PC-3 (cell line): Measurements from ENCODE around the gene KRT75. TPM values are rescaled to one million over a fixed set of nuclear protein-coding genes. Genes with fewer than 3 reads are reported as not detected.

ENCODE experiments used
- ATAC-seq: fragments of 200-7000 bp; cut with Tn5 transposase; 2 replicates; pipeline ENCODE4 v1.9.1; 2020; ENCODE audit warnings: mild to moderate bottlenecking, moderate library complexity
- BruUV-seq: library from RNA; stranded (reverse); fragments of 400-500 nt; replicated peaks from 2 replicates; lab custom pipeline; 2021; lab: Mats Ljungman, UMichigan
- CTCF ChIA-PET: fragments of 300-600 bp; sonication (Branson Sonifier 250); formaldehyde crosslinking; loops from one replicate; lab custom pipeline; 2022; ENCODE audit warnings: antibody characterized with exemption; lab: Charles Lee
- POLR2A ChIA-PET: fragments of 300-600 bp; sonication (Branson Sonifier 250); formaldehyde crosslinking; loops from one replicate; lab custom pipeline; 2022; ENCODE audit warnings: antibody characterized with exemption; ENCODE audit not compliant: unreplicated experiment; lab: Charles Lee
- DNase-seq: peaks from one replicate; pipeline ENCODE4 v3.0.0-alpha.2; 2015
- H2AFZ ChIP-seq: fragments of 300-600 bp; sonication (generic); 2 replicates; pipeline ENCODE4 v1.6.0; 2016; ENCODE audit warnings: antibody characterized with exemption, low read length
- H3F3A ChIP-seq: fragments of 300-600 bp; sonication (generic); one replicate; pipeline ENCODE4 v1.6.0; 2017; ENCODE audit warnings: antibody characterized with exemption, low read length, control low read depth, mild to moderate bottlenecking; ENCODE audit not compliant: unreplicated experiment
- H3K27ac ChIP-seq: fragments of 300-600 bp; sonication (generic); 2 replicates; pipeline ENCODE4 v1.5.1; 2016; ENCODE audit warnings: mild to moderate bottlenecking, low read length
- H3K27me3 ChIP-seq: fragments of 300-600 bp; sonication (generic); 2 replicates; pipeline ENCODE4 v1.6.1; 2016; ENCODE audit warnings: low read length, mixed read lengths
- H3K36me3 ChIP-seq: fragments of 300-600 bp; sonication (generic); 2 replicates; pipeline ENCODE4 v1.6.1; 2016; ENCODE audit warnings: low read depth, mixed run types, low read length, mixed read lengths
- H3K4me1 ChIP-seq: fragments of 300-600 bp; sonication (generic); 2 replicates; pipeline ENCODE4 v1.5.1; 2016; ENCODE audit warnings: low read length; ENCODE audit not compliant: insufficient read depth
- H3K4me2 ChIP-seq: fragments of 300-600 bp; sonication (generic); 2 replicates; pipeline ENCODE4 v1.6.0; 2016; ENCODE audit warnings: low read length
- H3K4me3 ChIP-seq: fragments of 300-600 bp; sonication (generic); 2 replicates; pipeline ENCODE4 v1.5.1; 2016; ENCODE audit warnings: mild to moderate bottlenecking, low read length, mixed read lengths
- H3K79me2 ChIP-seq: fragments of 300-600 bp; sonication (generic); 2 replicates; pipeline ENCODE4 v1.6.1; 2017; ENCODE audit warnings: low read length, mixed read lengths
- H3K9ac ChIP-seq: fragments of 300-600 bp; sonication (generic); 2 replicates; pipeline ENCODE4 v1.6.0; 2016; ENCODE audit warnings: mild to moderate bottlenecking, low read length
- H3K9me2 ChIP-seq: fragments of 300-600 bp; sonication (generic); replicated peaks from 2 replicates; pipeline ENCODE4 v1.6.1; 2016; ENCODE audit warnings: mixed run types, low read length, mixed read lengths
- H3K9me3 ChIP-seq: fragments of 300-600 bp; sonication (generic); 2 replicates; pipeline ENCODE4 v1.6.1; 2016; ENCODE audit warnings: low read length, mixed read lengths
- H4K20me1 ChIP-seq: fragments of 300-600 bp; sonication (generic); 2 replicates; pipeline ENCODE4 v1.6.1; 2016; ENCODE audit warnings: low read length, mixed read lengths
- EZH2 ChIP-seq: fragments of 300-600 bp; sonication (generic); IDR thresholded peaks from one replicate; pipeline ENCODE4 v1.6.1; 2017; ENCODE audit warnings: antibody characterized with exemption, mild to moderate bottlenecking, low read length; ENCODE audit not compliant: unreplicated experiment
- EZH2phosphoT487 ChIP-seq: fragments of 300-600 bp; sonication (generic); IDR thresholded peaks from 2 replicates; pipeline ENCODE4 v1.6.1; 2018; ENCODE audit warnings: mild to moderate bottlenecking, antibody characterized with exemption, low read length, borderline replicate concordance
- intact Hi-C: fragments of 100-400 bp; cut with micrococcal nuclease; formaldehyde crosslinking; loops from 2 replicates; pipeline ENCODE4 v1.9.0; 2023
- total RNA-seq: library from RNA; depleted of rRNA; stranded (reverse); fragments of >200 nt; gene quantifications from 2 replicates; pipeline ENCODE4 v1.2.3, GENCODE V29; 2014
- TF ChIP-seq, protein P1 (sequence below): fragments of 300-600 bp; sonication (generic); conservative IDR thresholded peaks from 2 replicates; pipeline ENCODE4 v1.5.1; 2017; ENCODE audit warnings: antibody characterized with exemption, low read depth, mild to moderate bottlenecking, low read length

The KRT75 gene
- total RNA-seq, 1 experiment from 2014 or later = 38.5 TPM

DNA sequence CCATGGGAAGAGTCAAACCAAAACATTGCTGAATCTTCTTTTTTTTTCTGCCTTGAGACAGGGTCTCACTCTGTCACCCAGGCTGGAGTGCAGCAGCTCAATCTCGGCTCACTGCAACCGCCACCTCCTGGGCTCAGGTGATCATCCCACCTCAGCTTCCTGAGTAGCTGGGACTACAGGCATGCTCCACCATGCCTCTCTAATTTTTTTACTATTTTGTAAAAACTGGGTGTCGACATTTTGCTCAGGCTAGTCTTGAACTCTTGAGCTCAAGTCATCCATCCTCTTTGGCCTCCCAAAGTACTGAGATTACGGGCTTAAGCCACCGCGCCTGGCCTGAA is 1.5 kb upstream of the KRT75 start:
- peak overlapping the region; percentile 74 for H3K9ac ChIP-seq
- peaks cover 18% of the 10 kb centered on the region for H3F3A ChIP-seq
- H2AFZ ChIP-seq = 0 out of 2 replicates have a peak overlapping the region, but pooled peaks have one; percentile 47
- intact Hi-C loops = no loop called here
- peaks cover 69% of the 10 kb centered on the region for H3K4me1 ChIP-seq
- H3K9me3 ChIP-seq = no peaks in the 10 kb centered on the region
- ChIA-PET CTCF (no interaction called here), POLR2A (interaction anchor here (0.6 to 0.8 kb wide), 2 partner anchors 435 to 1646 kb away, joined by 3 to 12 read pairs; no protein-coding TSS in a partner anchor)
- peak overlapping the region; percentile 33 for H3K4me2 ChIP-seq
- no peak for ATAC-seq
- no TSS peak for BruUV-seq
- no peaks in the 10 kb centered on the region for H3K27me3 ChIP-seq
- no peaks in the 10 kb centered on the region for H3K79me2 ChIP-seq
- no peaks in the 10 kb centered on the region for H3K9me2 ChIP-seq
- H3K4me3 ChIP-seq = no peak overlapping the region
- no peak for DNase-seq
- no peaks in the 10 kb centered on the region for H4K20me1 ChIP-seq
- no peaks in the 10 kb centered on the region for H3K36me3 ChIP-seq
- H3K27ac ChIP-seq = peak overlapping the region; percentile 93
- TF ChIP-seq EZH2phosphoT487 = no peak
- no peak for TF ChIP-seq EZH2
- TF ChIP-seq, protein P1, sequence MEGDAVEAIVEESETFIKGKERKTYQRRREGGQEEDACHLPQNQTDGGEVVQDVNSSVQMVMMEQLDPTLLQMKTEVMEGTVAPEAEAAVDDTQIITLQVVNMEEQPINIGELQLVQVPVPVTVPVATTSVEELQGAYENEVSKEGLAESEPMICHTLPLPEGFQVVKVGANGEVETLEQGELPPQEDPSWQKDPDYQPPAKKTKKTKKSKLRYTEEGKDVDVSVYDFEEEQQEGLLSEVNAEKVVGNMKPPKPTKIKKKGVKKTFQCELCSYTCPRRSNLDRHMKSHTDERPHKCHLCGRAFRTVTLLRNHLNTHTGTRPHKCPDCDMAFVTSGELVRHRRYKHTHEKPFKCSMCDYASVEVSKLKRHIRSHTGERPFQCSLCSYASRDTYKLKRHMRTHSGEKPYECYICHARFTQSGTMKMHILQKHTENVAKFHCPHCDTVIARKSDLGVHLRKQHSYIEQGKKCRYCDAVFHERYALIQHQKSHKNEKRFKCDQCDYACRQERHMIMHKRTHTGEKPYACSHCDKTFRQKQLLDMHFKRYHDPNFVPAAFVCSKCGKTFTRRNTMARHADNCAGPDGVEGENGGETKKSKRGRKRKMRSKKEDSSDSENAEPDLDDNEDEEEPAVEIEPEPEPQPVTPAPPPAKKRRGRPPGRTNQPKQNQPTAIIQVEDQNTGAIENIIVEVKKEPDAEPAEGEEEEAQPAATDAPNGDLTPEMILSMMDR = no peak

DNA sequence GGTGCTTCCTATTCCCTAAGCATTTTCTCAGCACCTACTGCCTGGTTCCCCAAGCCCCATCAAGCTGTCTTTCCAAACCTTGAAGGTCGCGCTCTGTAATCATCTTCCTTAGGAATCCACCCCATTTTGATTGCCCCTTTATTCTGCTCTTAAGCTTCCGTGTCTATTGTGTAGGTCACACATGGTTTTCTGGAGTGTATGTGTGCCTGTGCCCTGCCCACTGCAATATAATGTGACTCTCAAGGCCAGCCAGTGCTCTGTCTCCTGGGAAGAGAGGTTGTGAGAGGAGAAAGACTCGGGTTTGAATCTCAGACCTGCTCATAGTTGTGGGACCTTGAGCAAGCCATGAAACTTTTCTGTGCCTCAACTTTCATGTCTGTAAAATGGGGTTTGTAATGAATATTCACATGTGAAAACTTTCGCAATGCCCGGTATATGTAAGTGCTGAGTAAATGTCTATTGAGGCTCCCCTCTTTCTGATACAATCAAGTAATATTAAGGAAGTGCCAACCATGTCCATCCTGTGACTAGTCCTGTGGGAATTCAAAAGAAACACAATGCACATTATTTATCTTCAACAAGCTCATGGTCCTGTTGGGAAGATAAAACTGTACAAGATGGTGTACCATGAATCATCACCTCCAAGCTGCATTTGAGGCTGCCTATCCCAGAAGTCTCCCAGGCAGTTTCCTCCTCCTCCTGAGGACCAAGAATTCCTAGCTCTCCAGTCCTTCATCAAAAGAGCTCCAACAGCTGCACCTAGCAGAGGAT is 774 bp upstream of the KRT75 start:
- peak overlapping the region; percentile 33 for H3K4me2 ChIP-seq
- POLR2A ChIA-PET = interaction anchor here (0.6 to 0.8 kb wide), 2 partner anchors 436 to 1645 kb away, joined by 3 to 12 read pairs; no protein-coding TSS in a partner anchor
- no peaks in the 10 kb centered on the region for H3K36me3 ChIP-seq
- H4K20me1 ChIP-seq = no peaks in the 10 kb centered on the region
- no peaks in the 10 kb centered on the region for H3K9me2 ChIP-seq
- peak overlapping the region; percentile 74 for H3K9ac ChIP-seq
- peaks cover 12% of the 10 kb centered on the region for H3F3A ChIP-seq
- CTCF ChIA-PET = no interaction called here
- DNase-seq (peak; percentile 81), ATAC-seq (peak; percentile 5)
- H3K9me3 ChIP-seq = no peaks in the 10 kb centered on the region
- H2AFZ ChIP-seq = no peak overlapping the region
- H3K4me1 ChIP-seq = peaks cover 63% of the 10 kb centered on the region
- H3K4me3 ChIP-seq = no peak overlapping the region
- peak overlapping the region; percentile 93 for H3K27ac ChIP-seq
- H3K27me3 ChIP-seq = no peaks in the 10 kb centered on the region
- BruUV-seq = TSS peak; percentile 64
- H3K79me2 ChIP-seq = no peaks in the 10 kb centered on the region
- TF ChIP-seq EZH2 (no peak), EZH2phosphoT487 (no peak)
- TF ChIP-seq, protein P1 = no peak
- intact Hi-C loops = loop anchor here (1.0 kb wide), 1 partner anchor 19 kb away; no protein-coding TSS in a partner anchor
